GM21576 (cell line): ENCODE measurements around the gene BCL2L12.
"Not testable (repeated sequence)": the region's sequence is repeated elsewhere in the genome, so short reads cannot be mapped to it uniquely, and the experiment has no call there.

Experiments
- ATAC-seq: cut with Tn5 transposase; IDR thresholded peaks from one replicate; pipeline ENCODE4 v1.9.1; 2021; ENCODE audit warnings: mild to moderate bottlenecking, moderate library complexity; ENCODE audit not compliant: unreplicated experiment

Gene BCL2L12

DNA sequence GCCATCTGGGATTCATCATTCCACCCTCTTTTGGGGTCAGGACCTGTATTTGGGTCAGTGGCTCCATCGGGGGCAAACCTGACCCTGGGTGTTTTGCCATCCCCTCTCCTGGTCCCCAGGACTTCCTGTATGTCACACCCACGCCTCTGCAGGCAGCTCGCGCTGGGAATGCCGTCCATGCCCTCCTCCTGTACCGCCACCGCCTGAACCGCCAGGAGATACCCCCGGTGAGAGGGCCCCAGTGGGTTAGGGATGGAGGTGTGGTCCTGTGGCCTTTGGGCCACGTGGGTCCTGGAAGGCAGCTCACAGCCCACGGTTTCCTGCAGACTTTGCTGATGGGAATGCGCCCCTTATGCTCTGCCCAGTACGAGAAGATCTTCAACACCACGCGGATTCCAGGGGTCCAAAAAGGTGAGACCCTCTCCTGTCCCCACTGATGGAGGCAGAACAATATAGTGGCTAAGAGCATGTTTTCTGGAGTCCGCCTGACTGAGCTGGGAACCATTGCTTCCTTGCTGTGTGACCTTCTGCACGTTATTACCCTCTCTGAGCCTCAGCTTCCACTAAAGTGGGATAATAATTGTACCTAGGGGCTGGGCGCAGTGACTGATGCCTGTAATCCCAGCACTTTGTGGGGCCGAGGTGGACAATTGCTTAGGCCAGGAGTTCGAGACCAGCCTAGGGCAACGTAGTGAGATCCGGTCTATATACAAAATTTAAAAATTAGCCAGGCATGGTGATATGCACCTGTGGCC lies 39.3 kb downstream of the BCL2L12 start:
- no peak for ATAC-seq

DNA sequence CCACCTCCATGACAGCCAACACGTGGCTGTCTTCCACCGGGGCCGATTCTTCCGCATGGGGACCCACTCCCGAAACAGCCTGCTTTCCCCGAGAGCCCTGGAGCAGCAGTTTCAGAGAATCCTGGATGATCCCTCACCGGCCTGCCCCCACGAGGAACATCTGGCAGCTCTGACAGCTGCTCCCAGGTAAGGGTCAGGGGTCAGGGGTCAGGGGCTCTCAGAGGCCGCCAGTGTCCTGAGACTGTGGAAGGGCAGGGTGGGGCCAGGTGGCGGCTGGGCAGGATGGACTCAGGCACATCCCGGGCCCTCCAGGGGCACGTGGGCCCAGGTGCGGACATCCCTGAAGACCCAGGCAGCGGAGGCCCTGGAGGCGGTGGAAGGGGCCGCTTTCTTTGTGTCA lies 40.2 kb downstream of the BCL2L12 start:
- ATAC-seq, result no peak

DNA sequence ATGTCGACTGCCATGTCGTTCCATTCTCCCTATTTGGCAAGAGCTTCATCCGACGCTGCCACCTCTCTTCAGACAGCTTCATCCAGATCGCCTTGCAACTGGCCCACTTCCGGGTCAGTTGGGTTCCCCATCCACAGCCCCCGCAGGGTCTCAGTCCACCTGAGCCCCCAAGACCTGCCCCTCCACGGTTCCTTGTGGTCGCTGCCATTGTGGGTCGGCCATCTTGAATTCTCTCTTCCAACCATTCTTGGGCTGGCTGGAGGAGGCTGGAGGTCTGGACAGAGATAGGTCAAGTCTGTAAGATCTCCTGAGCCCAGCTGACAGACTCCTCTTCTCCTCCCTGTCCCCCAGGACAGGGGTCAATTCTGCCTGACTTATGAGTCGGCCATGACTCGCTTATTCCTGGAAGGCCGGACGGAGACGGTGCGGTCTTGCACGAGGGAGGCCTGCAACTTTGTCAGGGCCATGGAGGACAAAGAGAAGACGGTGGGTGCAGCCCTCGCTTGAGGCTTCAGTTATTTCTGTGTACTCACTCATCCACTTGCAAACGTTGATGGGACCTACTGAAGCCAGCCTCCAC lies 44.7 kb downstream of the BCL2L12 start:
- ATAC-seq, result no peak

DNA sequence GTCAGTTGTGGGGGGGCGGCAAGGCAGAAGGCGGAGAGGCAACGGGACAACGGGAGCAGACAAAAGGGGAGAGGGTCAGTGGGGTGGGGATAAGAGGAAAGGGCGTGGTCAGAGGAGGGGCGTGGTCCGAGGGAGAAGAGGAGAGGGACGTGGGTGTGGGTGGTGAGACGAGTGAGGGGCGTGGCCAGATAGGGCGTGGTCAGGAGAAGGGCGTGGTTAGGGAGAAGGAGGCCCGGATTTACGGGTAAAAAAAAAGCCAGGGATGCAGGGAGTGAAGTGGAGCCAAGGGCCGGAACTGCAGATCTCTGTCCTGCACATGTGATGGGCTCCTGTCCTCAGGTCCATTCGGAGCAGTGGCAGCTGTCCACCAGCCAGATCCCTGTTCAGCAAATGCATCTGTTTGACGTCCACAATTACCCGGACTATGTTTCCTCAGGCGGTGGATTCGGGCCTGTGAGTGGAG lies 46.7 kb downstream of the BCL2L12 start:
- ATAC-seq, result no peak

DNA sequence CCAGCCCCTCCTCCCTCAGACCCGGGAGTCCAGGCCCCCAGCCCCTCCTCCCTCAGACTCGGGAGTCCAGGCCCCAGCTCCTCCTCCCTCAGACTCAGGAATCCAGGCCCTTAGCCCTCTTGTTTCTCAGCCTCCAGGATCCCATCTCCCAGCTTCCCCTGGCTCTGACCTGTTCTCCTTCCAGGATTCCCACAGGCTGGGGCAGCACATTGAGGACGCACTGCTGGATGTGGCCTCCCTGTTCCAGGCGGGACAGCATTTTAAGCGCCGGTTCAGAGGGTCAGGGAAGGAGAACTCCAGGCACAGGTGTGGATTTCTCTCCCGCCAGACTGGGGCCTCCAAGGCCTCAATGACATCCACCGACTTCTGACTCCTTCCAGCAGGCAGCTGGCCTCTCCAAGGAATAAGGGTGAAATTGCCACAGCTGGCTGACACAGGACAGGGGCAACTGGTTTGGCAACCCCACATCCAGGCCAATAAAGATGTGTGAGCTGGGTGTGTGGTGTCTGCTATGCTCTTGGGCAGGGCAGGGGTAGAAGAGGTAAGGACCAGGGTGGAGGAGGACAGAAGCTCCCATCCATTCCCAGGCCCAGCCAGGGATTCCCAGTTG lies 47.6 kb downstream of the BCL2L12 start:
- no peak for ATAC-seq

DNA sequence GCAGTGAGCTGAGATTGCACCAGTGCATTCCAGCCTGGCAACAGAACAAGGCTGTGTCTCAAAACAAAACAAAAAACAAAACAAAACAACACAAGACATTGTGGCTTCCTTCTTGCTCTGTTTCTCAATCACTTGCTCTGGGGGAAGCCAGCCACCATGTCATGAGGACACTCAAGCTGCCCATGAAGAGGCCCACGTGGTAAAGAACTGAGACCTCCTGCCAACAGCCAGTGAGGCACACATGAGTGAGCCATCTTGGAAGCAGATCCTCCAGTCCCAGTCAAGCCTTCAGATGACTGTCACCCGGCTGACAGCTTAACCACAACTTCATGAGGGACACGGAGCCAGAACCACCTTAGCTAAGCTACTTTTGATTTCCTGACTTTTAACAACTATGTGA lies 50.4 kb downstream of the BCL2L12 start:
- ATAC-seq, result no peak

DNA sequence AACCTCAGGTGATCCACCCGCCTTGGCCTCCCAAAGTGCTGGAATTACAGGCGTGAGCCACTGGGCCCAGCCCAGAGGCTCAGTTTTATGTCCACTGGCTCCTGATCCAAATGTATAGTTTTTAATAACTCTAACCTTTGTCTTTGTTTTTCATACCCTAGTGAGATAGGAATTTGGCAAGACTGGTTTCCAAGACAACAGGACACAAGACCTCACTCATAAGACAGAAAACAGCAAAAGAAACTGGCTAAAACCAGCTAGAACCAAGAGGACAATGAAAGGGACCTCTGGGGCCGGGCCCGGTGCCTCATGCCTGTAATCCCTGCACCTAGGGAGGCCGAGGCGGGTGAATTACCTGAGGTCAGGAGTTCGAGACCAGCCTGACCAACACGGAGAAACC lies 52.8 kb downstream of the BCL2L12 start:
- no peak for ATAC-seq

DNA sequence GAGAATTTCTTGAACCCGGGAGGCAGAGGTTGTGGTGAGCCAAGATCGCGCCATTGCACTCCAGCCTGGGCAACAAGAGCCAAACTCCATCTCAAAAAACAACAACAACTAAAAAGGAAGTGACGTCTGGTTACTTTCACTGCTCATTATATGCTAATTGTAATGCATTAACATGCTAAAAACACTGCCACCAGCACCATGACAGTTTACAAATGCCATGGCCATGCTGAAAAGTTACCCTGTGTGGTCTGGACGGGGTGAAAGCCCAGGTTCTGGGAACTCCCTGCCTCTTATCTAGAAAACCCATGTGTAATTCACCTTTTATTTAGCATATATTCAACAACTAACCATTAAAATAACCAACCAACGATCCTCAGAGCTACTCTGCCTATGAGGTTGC lies 53.3 kb downstream of the BCL2L12 start:
- no peak for ATAC-seq

DNA sequence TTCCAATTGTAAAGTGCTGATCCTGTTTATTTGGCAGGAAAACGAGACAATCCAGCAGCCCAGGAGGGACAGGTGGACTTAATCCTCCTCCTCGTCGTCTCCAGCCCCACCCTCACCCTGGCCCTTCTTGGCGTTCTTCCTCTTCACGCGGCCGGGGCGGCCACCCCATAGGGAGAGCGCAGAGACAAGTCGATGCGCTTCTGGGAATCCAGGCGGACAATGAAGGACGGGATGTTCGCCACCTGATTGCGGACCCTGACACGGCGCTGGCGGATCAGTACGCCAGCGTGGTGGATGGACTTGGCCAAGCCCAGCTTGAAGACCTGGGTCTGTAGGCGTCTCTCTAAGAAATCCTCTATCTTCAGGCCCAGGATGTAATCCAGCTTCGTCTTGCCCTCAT lies 53.7 kb downstream of the BCL2L12 start:
- ATAC-seq, result not testable (repeated sequence)
